ENCODE data around the gene UST. TPM values are rescaled to one million over a fixed set of nuclear protein-coding genes. Genes with fewer than 3 reads are reported as not detected.
A peak's percentile ranks its signal among the peaks of the same experiment; 100 is the strongest.
"Not testable (repeated sequence)": the region's sequence is repeated elsewhere in the genome, so short reads cannot be mapped to it uniquely, and the experiment has no call there.

UST gene
- total RNA-seq, 1 experiment from 2014 or later, result 6.1 TPM

DNA sequence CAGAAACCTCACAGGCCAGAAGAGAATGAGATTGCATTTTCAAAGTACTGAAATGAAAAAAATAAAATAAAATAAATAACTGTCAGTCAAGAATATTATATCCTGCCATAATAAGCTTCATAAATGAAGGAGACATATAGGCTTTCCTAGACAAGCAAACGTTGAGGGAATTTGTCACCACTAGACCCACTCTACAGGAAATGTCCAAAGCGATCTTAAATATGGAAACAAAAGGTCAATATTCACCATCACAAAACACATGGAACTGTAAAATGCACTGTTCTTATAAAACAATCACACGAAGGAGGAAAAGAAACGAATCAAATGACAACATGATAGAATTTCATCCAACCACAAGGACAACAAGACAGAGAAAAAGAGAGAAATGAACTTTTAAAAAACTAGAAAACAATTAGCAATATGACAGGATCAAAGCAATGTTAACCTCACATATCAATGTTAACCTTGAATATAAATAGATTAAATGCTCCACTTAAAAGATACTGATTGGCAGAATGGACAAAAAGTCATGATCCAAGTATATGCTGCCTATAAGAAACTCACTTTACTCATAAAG, 352.0 kb downstream of the UST start:
- no peak for TF ChIP-seq EZH2 (IDR thresholded peaks at IDR 0.05)
- TF ChIP-seq CBX3 (IDR thresholded peaks at IDR 0.05; ENCODE audit: low read depth), result peak; percentile 92; the same call in 1 of the 2 replicates
- H3K27ac ChIP-seq (ENCODE audit: low read depth, low read length), result no peak overlapping the region
- peaks cover 0 to 4% of the 10 kb centered on the region in 2 experiments; a peak in 2 of 4 replicates for H3K9me3 ChIP-seq (ENCODE audit: control insufficient read depth in 1 of 2, insufficient read depth in 1 of 2, low read depth in 1 of 2, low read length in 2 of 2)
- no peaks in the 10 kb centered on the region for H3K9me2 ChIP-seq (ENCODE audit: insufficient read depth)
- ChIA-PET POLR2A (no interaction called here), RAD21 (ENCODE audit: low non-redundant PET in 1 of 2, low total read pairs in 2 of 2, uncharacterized antibody in 2 of 2, unreplicated experiment in 2 of 2) (no interaction called here), CTCF (no interaction called here)
- DNase-seq (ENCODE audit: low read depth, low spot score) (no peak), ATAC-seq (no peak)
- no peak overlapping the region for H3K4me2 ChIP-seq (ENCODE audit: low read length)
- no peaks in the 10 kb centered on the region for H3K79me2 ChIP-seq (ENCODE audit: insufficient read depth, low read length)
- H3K4me1 ChIP-seq (ENCODE audit: control insufficient read depth in 1 of 2, insufficient read depth in 2 of 2, low read length in 2 of 2), result no peaks in the 10 kb centered on the region
- intact Hi-C loops (cut with micrococcal nuclease), result no loop called here
- no peaks in the 10 kb centered on the region for H4K20me1 ChIP-seq (ENCODE audit: insufficient read depth)
- H3K4me3 ChIP-seq (replicated peaks in 1 of 2; ENCODE audit: low read depth in 1 of 2, low read length in 2 of 2), result no peak overlapping the region
- H3K9ac ChIP-seq (ENCODE audit: low read length), result no peak overlapping the region
- H3K36me3 ChIP-seq (ENCODE audit: control insufficient read depth in 1 of 2, insufficient read depth in 2 of 2, low read length in 2 of 2), result no peaks in the 10 kb centered on the region
- BruUV-seq (replicated peaks), result no TSS peak
- H2AFZ ChIP-seq (ENCODE audit: low read depth, low read length, poor library complexity, severe bottlenecking), result no peak overlapping the region
- no peaks in the 10 kb centered on the region for H3K27me3 ChIP-seq (ENCODE audit: insufficient read depth, low read length)

DNA sequence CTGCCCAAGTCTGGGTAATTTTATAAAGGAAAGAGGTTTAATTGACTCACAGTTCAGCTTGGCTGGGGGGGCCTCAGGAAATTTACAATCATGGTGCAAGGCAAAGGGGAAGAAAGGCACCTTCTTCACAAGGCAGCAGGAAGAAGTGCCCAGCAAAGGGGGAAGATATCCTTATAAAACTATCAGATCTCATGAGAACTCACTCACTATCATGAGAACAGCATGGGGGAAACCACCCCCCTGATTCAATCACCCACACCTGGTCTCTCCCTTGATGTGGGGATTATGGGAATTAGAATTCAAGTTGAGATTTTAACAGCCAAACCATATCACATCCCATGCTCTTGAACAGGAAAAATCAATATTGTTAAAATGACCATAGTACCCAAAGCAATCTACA, 355.5 kb downstream of the UST start:
- Histone ChIP-seq H3K36me3 (ENCODE audit: control insufficient read depth in 1 of 2, insufficient read depth in 2 of 2, low read length in 2 of 2) (no peaks in the 10 kb centered on the region), H4K20me1 (ENCODE audit: insufficient read depth) (no peaks in the 10 kb centered on the region), H3K27ac (ENCODE audit: low read depth, low read length) (no peak overlapping the region), H3K9me2 (ENCODE audit: insufficient read depth) (no peaks in the 10 kb centered on the region), H3K9ac (ENCODE audit: low read length) (no peak overlapping the region), H3K9me3 (ENCODE audit: control insufficient read depth in 1 of 2, insufficient read depth in 1 of 2, low read depth in 1 of 2, low read length in 2 of 2) (peaks cover 0 to 4% of the 10 kb centered on the region in 2 experiments; a peak in 2 of 4 replicates), H3K4me3 (replicated peaks in 1 of 2; ENCODE audit: low read depth in 1 of 2, low read length in 2 of 2) (no peak overlapping the region), H3K27me3 (ENCODE audit: insufficient read depth, low read length) (no peaks in the 10 kb centered on the region), H3K4me2 (ENCODE audit: low read length) (no peak overlapping the region), H2AFZ (ENCODE audit: low read depth, low read length, poor library complexity, severe bottlenecking) (no peak overlapping the region), H3K79me2 (ENCODE audit: insufficient read depth, low read length) (no peaks in the 10 kb centered on the region), H3K4me1 (ENCODE audit: control insufficient read depth in 1 of 2, insufficient read depth in 2 of 2, low read length in 2 of 2) (no peaks in the 10 kb centered on the region)
- ChIA-PET RAD21 (ENCODE audit: low non-redundant PET in 1 of 2, low total read pairs in 2 of 2, uncharacterized antibody in 2 of 2, unreplicated experiment in 2 of 2) (no interaction called here), POLR2A (no interaction called here), CTCF (no interaction called here)
- no peak for DNase-seq (ENCODE audit: low read depth, low spot score)
- no TSS peak for BruUV-seq (replicated peaks)
- ATAC-seq, result no peak
- no peak for TF ChIP-seq JUND (IDR thresholded peaks at IDR 0.05)
- intact Hi-C loops (cut with micrococcal nuclease), result no loop called here

DNA sequence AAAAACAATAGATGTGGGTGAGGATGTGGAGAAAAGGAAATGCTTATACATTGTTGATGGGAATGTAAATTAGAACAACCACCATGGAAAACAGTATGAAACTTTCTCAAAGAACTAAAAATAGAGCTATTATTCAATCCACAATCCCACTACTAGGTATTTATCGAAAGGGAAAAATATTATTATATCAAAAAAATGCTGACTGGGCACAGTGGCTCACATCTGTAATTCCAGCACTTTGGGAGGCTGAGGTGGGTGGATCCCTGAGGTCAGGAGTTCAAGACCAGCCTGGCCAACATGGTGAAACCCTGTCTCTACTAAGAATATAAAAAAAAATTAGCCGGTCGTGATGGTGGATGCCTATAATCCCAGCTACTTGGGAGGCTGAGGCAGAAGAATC, 357.1 kb downstream of the UST start:
- H3K4me2 ChIP-seq (ENCODE audit: low read length); CTCF ChIA-PET; POLR2A ChIA-PET; H3K79me2 ChIP-seq (ENCODE audit: insufficient read depth, low read length); H3K27ac ChIP-seq (ENCODE audit: low read depth, low read length); H3K4me3 ChIP-seq (replicated peaks in 1 of 2; ENCODE audit: low read depth in 1 of 2, low read length in 2 of 2); RAD21 ChIA-PET (ENCODE audit: low non-redundant PET in 1 of 2, low total read pairs in 2 of 2, uncharacterized antibody in 2 of 2, unreplicated experiment in 2 of 2); H3K9me3 ChIP-seq (ENCODE audit: control insufficient read depth in 1 of 2, insufficient read depth in 1 of 2, low read depth in 1 of 2, low read length in 2 of 2); BruUV-seq (replicated peaks); H2AFZ ChIP-seq (ENCODE audit: low read depth, low read length, poor library complexity, severe bottlenecking); H3K9me2 ChIP-seq (ENCODE audit: insufficient read depth); H3K9ac ChIP-seq (ENCODE audit: low read length); H3K4me1 ChIP-seq (ENCODE audit: control insufficient read depth in 1 of 2, insufficient read depth in 2 of 2, low read length in 2 of 2); H3K36me3 ChIP-seq (ENCODE audit: control insufficient read depth in 1 of 2, insufficient read depth in 2 of 2, low read length in 2 of 2); intact Hi-C loops (cut with micrococcal nuclease); H3K27me3 ChIP-seq (ENCODE audit: insufficient read depth, low read length); ATAC-seq; H4K20me1 ChIP-seq (ENCODE audit: insufficient read depth); DNase-seq (ENCODE audit: low read depth, low spot score): not testable (repeated sequence)
